ENCODE measurements around the gene WDR87. TPM values are rescaled to one million over a fixed set of nuclear protein-coding genes. Genes with fewer than 3 reads are reported as not detected.

WDR87 gene
- total and polyA plus RNA-seq, 2 of the 8 experiments (the other 6 are each of a cell fraction or from before 2014, with no cell fraction given): not detected

GRCh38 chr19:37950471-37951175, 44.2 kb upstream of the WDR87 start:
- Histone ChIP-seq H3K4ac (replicated peaks; ENCODE audit: insufficient read length, low read depth, low read length) (no peak overlapping the region), H2BK12ac (ENCODE audit: low read depth, low read length) (no peak overlapping the region), H2BK120ac (replicated peaks; ENCODE audit: low read depth, low read length) (no peak overlapping the region), H2BK20ac (ENCODE audit: low read length) (no peak overlapping the region), H2BK15ac (ENCODE audit: low read length) (no peak overlapping the region), H3K18ac (ENCODE audit: extremely low read depth, low read length) (no peak overlapping the region; the same call in 1 of the 2 replicates), H4K20me1 (replicated peaks in 1 of 2; ENCODE audit: control insufficient read depth in 1 of 2, insufficient read depth in 2 of 2, low read length in 2 of 2) (peaks cover 0 to 5% of the 10 kb centered on the region in 2 experiments), H3K27ac (ENCODE audit: low read depth, low read length) (no peak overlapping the region), H3K27me3 (replicated peaks in 1 of 4; ENCODE audit: control insufficient read depth in 3 of 4, extremely low read depth in 1 of 4, insufficient read depth in 3 of 4, low read length in 3 of 4) (no peaks in the 10 kb centered on the region), H4K91ac (replicated peaks; ENCODE audit: insufficient read length, low read length) (no peak overlapping the region), H3K9ac (replicated peaks in 1 of 4; ENCODE audit: extremely low read depth in 1 of 4, low read depth in 3 of 4, low read length in 3 of 4) (no peak overlapping the region), H3K79me2 (ENCODE audit: control insufficient read depth in 1 of 2, insufficient read depth in 2 of 2, low read length in 2 of 2) (peaks cover 3 to 63% of the 10 kb centered on the region in 2 experiments; a peak in 3 of 4 replicates), H3K23me2 (ENCODE audit: low read depth, low read length) (no peaks in the 10 kb centered on the region), H3K14ac (ENCODE audit: insufficient read length) (no peak overlapping the region), H2BK5ac (ENCODE audit: low read depth, low read length) (no peak overlapping the region), H3K23ac (ENCODE audit: insufficient read length) (no peak overlapping the region), H3K9me3 (ENCODE audit: insufficient read depth in 2 of 2, low read depth in 1 of 2, low read length in 1 of 2) (no peaks in the 10 kb centered on the region), H2AK5ac (ENCODE audit: low read depth, low read length) (0 out of 2 replicates have a peak overlapping the region, but pooled peaks have one; percentile 58), H3K56ac (replicated peaks; ENCODE audit: insufficient read length, low read depth, low read length) (no peak overlapping the region), H3K4me2 (ENCODE audit: insufficient read depth in 1 of 2, low read depth in 2 of 2, low read length in 2 of 2) (no peak overlapping the region; a peak in 1 of 4 replicates), H3K79me1 (ENCODE audit: low read depth, low read length) (peaks cover 8% of the 10 kb centered on the region; the same call in 1 of the 2 replicates), H3K4me1 (replicated peaks in 1 of 4; ENCODE audit: control insufficient read depth in 3 of 4, insufficient read depth in 4 of 4, low read length in 3 of 4) (peaks cover 3 to 12% (median 10%) of the 10 kb centered on the region in 4 experiments; a peak in 6 of 7 replicates), H3K4me3 (ENCODE audit: extremely low read depth in 1 of 4, insufficient read depth in 2 of 4, low read depth in 3 of 4, low read length in 4 of 4) (no peak overlapping the region), H2AFZ (ENCODE audit: low read length) (no peak overlapping the region), H3K36me3 (ENCODE audit: control insufficient read depth in 2 of 4, insufficient read depth in 4 of 4, low read length in 3 of 4) (no peaks in the 10 kb centered on the region), H4K5ac (ENCODE audit: insufficient read length, low read depth, low read length) (no peak overlapping the region), H4K8ac (ENCODE audit: extremely low read depth, insufficient read depth, low read length) (0 out of 2 replicates have a peak overlapping the region, but pooled peaks have one; percentile 58)
- no peak for FAIRE-seq
- ChIA-PET POLR2A (ENCODE audit: partially characterized antibody) (interaction anchor here (0.9 to 1.5 kb wide), 3 partner anchors 13 to 45 kb away, joined by 4 to 6 read pairs (median 6); partner anchors contain the start of gene WDR87), CTCF (ENCODE audit: partially characterized antibody) (interaction anchor here (0.7 to 1.5 kb wide), 6 partner anchors 18 to 48 kb away, joined by 3 to 5 read pairs (median 4); no protein-coding TSS in a partner anchor)
- no peak for DNase-seq (ENCODE audit: low read depth in 1 of 2, low spot score in 2 of 2)
- WGBS, 2 experiments (ENCODE audit: extremely low coverage in 1 of 2, insufficient coverage in 1 of 2, insufficient read length in 1 of 2, insufficient replicate concordance in 2 of 2, low coverage in 1 of 2, low lambda C conversion rate in 2 of 2, missing lambda C conversion rate in 1 of 2): 91% methylated on average over 25 of the region's 25 CpGs; no CpG with 5 or more reads in 1 of the 2 experiments
- no peak for TF ChIP-seq SP4 (IDR thresholded peaks at IDR 0.05; ENCODE audit: low read length)
- no peak for TF ChIP-seq BCL11A (IDR thresholded peaks at IDR 0.05; ENCODE audit: low read depth in 2 of 2, low read length in 2 of 2)
- no peak for TF ChIP-seq SIRT6 (IDR thresholded peaks at IDR 0.05; ENCODE audit: low read length)
- TF ChIP-seq POLR2A (IDR thresholded peaks at IDR 0.05; ENCODE audit: control extremely low read depth in 1 of 2, low read depth in 2 of 2, low read length in 2 of 2): no peak
- no peak for TF ChIP-seq KDM1A (IDR thresholded peaks at IDR 0.05; ENCODE audit: borderline replicate concordance, low read length)
- no peak for TF ChIP-seq CBX8 (IDR thresholded peaks at IDR 0.05; ENCODE audit: borderline replicate concordance, low read depth, low read length)
- TF ChIP-seq GTF2F1 (IDR thresholded peaks at IDR 0.05; ENCODE audit: borderline replicate concordance, low read depth, low read length): no peak
- TF ChIP-seq CEBPB (IDR thresholded peaks at IDR 0.05; ENCODE audit: low read depth, low read length): no peak
- no peak for TF ChIP-seq CTBP2 (IDR thresholded peaks at IDR 0.05; ENCODE audit: borderline replicate concordance, insufficient read depth, insufficient read length, low read length)
- TF ChIP-seq EP300 (IDR thresholded peaks at IDR 0.05; ENCODE audit: borderline replicate concordance in 1 of 2, low read depth in 2 of 2, low read length in 2 of 2): no peak
- TF ChIP-seq, protein P1, sequence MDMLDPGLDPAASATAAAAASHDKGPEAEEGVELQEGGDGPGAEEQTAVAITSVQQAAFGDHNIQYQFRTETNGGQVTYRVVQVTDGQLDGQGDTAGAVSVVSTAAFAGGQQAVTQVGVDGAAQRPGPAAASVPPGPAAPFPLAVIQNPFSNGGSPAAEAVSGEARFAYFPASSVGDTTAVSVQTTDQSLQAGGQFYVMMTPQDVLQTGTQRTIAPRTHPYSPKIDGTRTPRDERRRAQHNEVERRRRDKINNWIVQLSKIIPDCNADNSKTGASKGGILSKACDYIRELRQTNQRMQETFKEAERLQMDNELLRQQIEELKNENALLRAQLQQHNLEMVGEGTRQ (IDR thresholded peaks at IDR 0.05; ENCODE audit: low read length): no peak

Measured in H1 (cell line).